ENCODE measurements around the gene JARID2. TPM values are rescaled to one million over a fixed set of nuclear protein-coding genes. Genes with fewer than 3 reads are reported as not detected.

Gene JARID2
- total and polyA plus RNA-seq, 4 donors, result 3.8 to 14.8 (median 12.0) TPM

DNA sequence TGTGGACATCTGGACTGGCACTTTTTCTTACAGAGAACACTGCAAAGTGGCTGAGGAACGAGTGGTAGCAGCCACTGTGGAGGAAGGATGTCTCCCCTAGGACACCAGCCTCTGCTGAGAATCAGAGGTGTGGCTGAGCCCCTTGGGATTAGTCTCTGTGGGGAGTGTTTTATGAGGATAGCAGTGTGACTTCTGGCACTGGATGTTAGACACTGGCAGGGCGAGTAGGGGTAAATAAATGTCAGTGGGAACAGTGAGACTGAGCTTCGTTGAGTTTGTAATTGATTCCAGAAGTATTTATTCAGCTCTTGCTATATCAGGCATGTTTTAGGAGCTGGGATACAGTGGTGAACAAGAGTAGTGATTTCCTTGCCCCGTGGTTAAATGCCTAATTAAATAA, 124.0 kb downstream of the JARID2 start:
- no peak overlapping the region for H3K4me3 ChIP-seq
- H3K27me3 ChIP-seq (ENCODE audit: control insufficient read depth in 3 of 3, insufficient read depth in 3 of 3, low read length in 2 of 3), result no peaks in the 10 kb centered on the region
- no peaks in the 10 kb centered on the region for H3K36me3 ChIP-seq (ENCODE audit: control insufficient read depth in 4 of 4, insufficient read depth in 4 of 4, low read length in 4 of 4)
- ATAC-seq (ENCODE audit: insufficient read depth, low FRiP score), result no peak
- H3K9ac ChIP-seq (ENCODE audit: insufficient read depth in 1 of 2, low read length in 2 of 2), result no peak overlapping the region
- H3K9me3 ChIP-seq (ENCODE audit: control insufficient read depth in 4 of 4, insufficient read depth in 3 of 4, low read length in 3 of 4), result no peaks in the 10 kb centered on the region
- peaks cover 6 to 52% (median 31%) of the 10 kb centered on the region in 5 donors for H3K4me1 ChIP-seq (ENCODE audit: control insufficient read depth in 5 of 5, insufficient read depth in 5 of 5, low read length in 5 of 5)
- WGBS, 2 donors, result 54 to 63% methylated on average over 4 of the region's 4 CpGs
- no peak overlapping the region for H3K27ac ChIP-seq (ENCODE audit: low read depth in 1 of 2, low read length in 1 of 2)
- TF ChIP-seq, protein P1, sequence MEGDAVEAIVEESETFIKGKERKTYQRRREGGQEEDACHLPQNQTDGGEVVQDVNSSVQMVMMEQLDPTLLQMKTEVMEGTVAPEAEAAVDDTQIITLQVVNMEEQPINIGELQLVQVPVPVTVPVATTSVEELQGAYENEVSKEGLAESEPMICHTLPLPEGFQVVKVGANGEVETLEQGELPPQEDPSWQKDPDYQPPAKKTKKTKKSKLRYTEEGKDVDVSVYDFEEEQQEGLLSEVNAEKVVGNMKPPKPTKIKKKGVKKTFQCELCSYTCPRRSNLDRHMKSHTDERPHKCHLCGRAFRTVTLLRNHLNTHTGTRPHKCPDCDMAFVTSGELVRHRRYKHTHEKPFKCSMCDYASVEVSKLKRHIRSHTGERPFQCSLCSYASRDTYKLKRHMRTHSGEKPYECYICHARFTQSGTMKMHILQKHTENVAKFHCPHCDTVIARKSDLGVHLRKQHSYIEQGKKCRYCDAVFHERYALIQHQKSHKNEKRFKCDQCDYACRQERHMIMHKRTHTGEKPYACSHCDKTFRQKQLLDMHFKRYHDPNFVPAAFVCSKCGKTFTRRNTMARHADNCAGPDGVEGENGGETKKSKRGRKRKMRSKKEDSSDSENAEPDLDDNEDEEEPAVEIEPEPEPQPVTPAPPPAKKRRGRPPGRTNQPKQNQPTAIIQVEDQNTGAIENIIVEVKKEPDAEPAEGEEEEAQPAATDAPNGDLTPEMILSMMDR (IDR thresholded peaks at IDR 0.05; ENCODE audit: control extremely low read depth, extremely low read depth), result no peak
- peak in 1 of 3 donors; percentile 53 for DNase-seq

DNA sequence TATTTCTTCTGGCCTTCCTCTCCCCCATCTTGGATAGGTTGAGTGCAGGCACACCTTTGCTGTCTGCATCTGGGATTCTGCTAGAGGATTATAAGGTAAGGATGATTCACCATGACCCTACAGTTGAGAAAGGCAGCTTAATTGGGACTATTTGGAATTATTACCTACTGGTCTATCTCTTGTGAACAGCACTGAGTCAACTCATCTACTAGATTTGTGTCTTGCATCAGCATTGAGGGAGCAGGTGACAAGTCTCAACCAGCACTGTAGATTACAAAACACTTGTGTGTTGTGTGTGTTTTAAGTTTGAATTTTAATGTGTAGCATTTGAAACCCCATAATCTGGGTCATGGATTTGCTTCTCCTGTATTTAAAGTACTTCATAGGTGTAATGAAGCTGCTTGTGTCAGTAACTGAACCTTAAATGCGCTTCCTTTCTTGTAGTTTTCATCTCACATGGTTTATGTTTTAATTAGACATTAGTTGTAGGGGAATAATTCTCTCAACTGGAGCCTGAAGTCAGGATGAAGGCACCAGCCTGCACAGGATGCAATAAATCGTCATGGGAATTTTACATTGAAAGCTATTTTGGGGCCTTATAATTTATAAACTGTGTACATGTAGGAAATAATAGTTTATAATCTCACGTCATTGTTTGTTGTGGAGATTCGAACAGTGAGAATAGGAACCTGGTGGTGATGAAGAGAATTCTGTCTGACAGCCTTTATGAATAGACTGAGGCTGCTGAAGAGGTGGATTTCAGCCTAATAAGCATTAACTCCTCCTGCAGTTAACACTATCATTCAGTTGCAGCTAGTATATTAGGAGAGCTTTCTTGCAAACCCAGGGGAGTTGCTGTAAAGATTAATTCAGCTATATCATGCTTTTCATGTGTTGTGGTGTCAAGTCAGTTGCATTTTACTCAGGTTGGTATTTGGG, 125.1 kb downstream of the JARID2 start:
- Histone ChIP-seq H3K27me3 (ENCODE audit: control insufficient read depth in 3 of 3, insufficient read depth in 3 of 3, low read length in 2 of 3) (no peaks in the 10 kb centered on the region), H3K27ac (ENCODE audit: low read depth in 1 of 2, low read length in 1 of 2) (no peak overlapping the region), H3K9ac (ENCODE audit: insufficient read depth in 1 of 2, low read length in 2 of 2) (no peak overlapping the region), H3K4me1 (ENCODE audit: control insufficient read depth in 5 of 5, insufficient read depth in 5 of 5, low read length in 5 of 5) (peaks cover 7 to 53% (median 26%) of the 10 kb centered on the region in 5 donors), H3K4me3 (no peak overlapping the region), H3K36me3 (ENCODE audit: control insufficient read depth in 4 of 4, insufficient read depth in 4 of 4, low read length in 4 of 4) (peaks cover 0 to 3% (median 1%) of the 10 kb centered on the region in 4 donors), H3K9me3 (ENCODE audit: control insufficient read depth in 4 of 4, insufficient read depth in 3 of 4, low read length in 3 of 4) (no peaks in the 10 kb centered on the region)
- TF ChIP-seq, protein P1 (IDR thresholded peaks at IDR 0.05; ENCODE audit: control extremely low read depth, extremely low read depth), result no peak
- ATAC-seq (ENCODE audit: insufficient read depth, low FRiP score) (no peak), DNase-seq (peak in 1 of 3 donors; percentile 67)
- WGBS, 2 donors, result 56 to 59% methylated on average over 4 of the region's 4 CpGs

DNA sequence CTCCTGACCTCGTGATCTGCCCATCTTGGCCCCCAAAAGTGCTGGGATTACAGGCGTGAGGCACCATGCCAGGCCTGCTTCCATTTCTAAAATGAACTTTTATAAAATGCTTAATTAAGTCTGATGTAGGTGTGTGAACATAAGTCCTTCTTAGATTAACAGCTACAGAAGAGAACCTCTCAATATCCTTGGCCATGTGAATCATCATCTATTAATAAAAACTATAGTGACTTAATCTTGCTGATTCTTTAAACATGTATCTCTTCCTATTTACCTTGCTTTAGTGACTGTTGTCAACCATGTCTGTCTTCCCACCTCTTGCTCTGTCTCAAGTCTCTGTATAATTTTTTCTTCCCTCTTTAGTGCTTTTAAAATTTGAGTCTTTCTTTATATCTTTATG, 127.1 kb downstream of the JARID2 start:
- TF ChIP-seq, protein P1 (IDR thresholded peaks at IDR 0.05; ENCODE audit: control extremely low read depth, extremely low read depth), result no peak
- H3K9me3 ChIP-seq (ENCODE audit: control insufficient read depth in 4 of 4, insufficient read depth in 3 of 4, low read length in 3 of 4), result no peaks in the 10 kb centered on the region
- 95 to 99% methylated on average over 2 of the region's 2 CpGs for WGBS, 2 donors
- no peak overlapping the region for H3K4me3 ChIP-seq
- no peaks in the 10 kb centered on the region for H3K27me3 ChIP-seq (ENCODE audit: control insufficient read depth in 3 of 3, insufficient read depth in 3 of 3, low read length in 2 of 3)
- no peak overlapping the region for H3K9ac ChIP-seq (ENCODE audit: insufficient read depth in 1 of 2, low read length in 2 of 2)
- peaks cover 5 to 44% (median 16%) of the 10 kb centered on the region in 5 donors for H3K4me1 ChIP-seq (ENCODE audit: control insufficient read depth in 5 of 5, insufficient read depth in 5 of 5, low read length in 5 of 5)
- ATAC-seq (ENCODE audit: insufficient read depth, low FRiP score) (no peak), DNase-seq (no peak)
- H3K27ac ChIP-seq (ENCODE audit: low read depth in 1 of 2, low read length in 1 of 2), result no peak overlapping the region
- H3K36me3 ChIP-seq (ENCODE audit: control insufficient read depth in 4 of 4, insufficient read depth in 4 of 4, low read length in 4 of 4), result peaks cover 0 to 3% (median 1%) of the 10 kb centered on the region in 4 donors
